IPS DF 4.7 (cell line): ENCODE measurements around the gene CYYR1.

Experiments used
- DNase-seq: peaks from one replicate; pipeline ENCODE4 v3.0.0-alpha.2; 2013; ENCODE audit warnings: low spot score; ENCODE audit errors: extremely low read depth

CYYR1 gene

GRCh38 chr21:26438976-26439375 lies 134.1 kb downstream of the CYYR1 start:
- no peak for DNase-seq

- DNase-seq = no peak
Observed at GRCh38 chr21:26437326-26438009, 135.6 kb downstream of the CYYR1 start.

GRCh38 chr21:26433386-26433785 lies 139.7 kb downstream of the CYYR1 start:
- DNase-seq = no peak

GRCh38 chr21:26432410-26432809 lies 140.7 kb downstream of the CYYR1 start:
- no peak for DNase-seq

GRCh38 chr21:26425576-26425975 lies 147.5 kb downstream of the CYYR1 start:
- DNase-seq = no peak

- no peak for DNase-seq
Observed at GRCh38 chr21:26423511-26423910, 149.6 kb downstream of the CYYR1 start.

- no peak for DNase-seq
Observed at GRCh38 chr21:26422706-26423105, 150.4 kb downstream of the CYYR1 start.

GRCh38 chr21:26422138-26422537 lies 150.9 kb downstream of the CYYR1 start:
- DNase-seq = no peak

GRCh38 chr21:26421724-26422123 lies 151.4 kb downstream of the CYYR1 start:
- DNase-seq = no peak
